IMR-90 (cell line): Measurements from ENCODE around the gene CELSR1. TPM values are rescaled to one million over a fixed set of nuclear protein-coding genes. Genes with fewer than 3 reads are reported as not detected.

Experiments
- ATAC-seq: fragments of 200-7000 bp; cut with Tn5 transposase; 2 replicates; pipeline ENCODE4 v1.9.1; 2020; ENCODE audit warnings: low read depth, mild to moderate bottlenecking, moderate library complexity
- BruUV-seq: library from RNA; stranded (reverse); fragments of 400-500 nt; replicated peaks from 2 replicates; lab custom pipeline; 2021; lab: Mats Ljungman, UMichigan
- CTCF ChIA-PET: fragments of 300-600 bp; formaldehyde crosslinking; extraction: SDS; loops from one replicate; lab custom pipeline; 2021; ENCODE audit warnings: antibody characterized with exemption; lab: Yijun Ruan, JAX
- POLR2A ChIA-PET: fragments of 300-600 bp; sonication (Branson Sonifier 250); formaldehyde crosslinking; loops from one replicate; lab custom pipeline; 2022; ENCODE audit warnings: antibody characterized with exemption; ENCODE audit not compliant: unreplicated experiment; lab: Charles Lee
- DNase-seq: peaks from one replicate; pipeline ENCODE4 v3.0.0; 2013
- H2AFZ ChIP-seq: replicated peaks from 2 replicates; pipeline ENCODE3; 2013; ENCODE audit warnings: low read length, mild to moderate bottlenecking; ENCODE audit not compliant: poor library complexity
- H2AK5ac ChIP-seq: 2 replicates; pipeline ENCODE4 v1.6.1; 2013; ENCODE audit warnings: low read depth, low read length, inconsistent platforms
- H2AK9ac ChIP-seq: replicated peaks from 2 replicates; pipeline ENCODE3; 2013; ENCODE audit warnings: mild to moderate bottlenecking, low read depth, low read length, moderate library complexity; ENCODE audit not compliant: poor library complexity
- H2BK120ac ChIP-seq: 2 replicates; pipeline ENCODE4 v1.6.1; 2013; ENCODE audit warnings: low read depth, low read length, inconsistent platforms
- H2BK15ac ChIP-seq: 3 replicates; pipeline ENCODE4 v1.6.1; 2013; ENCODE audit warnings: low read depth, low read length, inconsistent platforms
- H2BK20ac ChIP-seq: 2 replicates; pipeline ENCODE4 v1.6.1; 2013; ENCODE audit warnings: low read depth, mild to moderate bottlenecking, inconsistent platforms, low read length, moderate library complexity
- H2BK5ac ChIP-seq: 2 replicates; pipeline ENCODE4 v1.6.1; 2013; ENCODE audit warnings: mild to moderate bottlenecking, low read depth, low read length, inconsistent platforms; ENCODE audit not compliant: poor library complexity, severe bottlenecking
- H3K14ac ChIP-seq: replicated peaks from 2 replicates; pipeline ENCODE4 v1.6.1; 2013; ENCODE audit warnings: low read depth, low read length, inconsistent platforms
- H3K18ac ChIP-seq: 2 replicates; pipeline ENCODE4 v1.6.1; 2013; ENCODE audit warnings: low read depth, low read length, control low read depth
- H3K23ac ChIP-seq: 2 replicates; pipeline ENCODE4 v1.6.1; 2013; ENCODE audit warnings: low read depth, low read length, inconsistent platforms
- H3K27ac ChIP-seq: 2 replicates; pipeline ENCODE4 v1.5.1; 2013; ENCODE audit warnings: mild to moderate bottlenecking, control low read depth, low read length; ENCODE audit not compliant: insufficient read depth
- H3K27me3 ChIP-seq: 2 replicates; pipeline ENCODE4 v1.6.1; 2013; ENCODE audit warnings: low read length; ENCODE audit not compliant: control insufficient read depth, insufficient read depth
- H3K36me3 ChIP-seq: 2 replicates; pipeline ENCODE4 v1.6.1; 2013; ENCODE audit warnings: low read length, mixed read lengths; ENCODE audit not compliant: control insufficient read depth, insufficient read depth
- H3K4ac ChIP-seq: 2 replicates; pipeline ENCODE4 v1.6.1; 2013; ENCODE audit warnings: low read depth, low read length, inconsistent platforms
- H3K4me1 ChIP-seq: 2 replicates; pipeline ENCODE4 v1.6.1; 2013; ENCODE audit warnings: low read length, mixed read lengths; ENCODE audit not compliant: control insufficient read depth, insufficient read depth
- H3K4me2 ChIP-seq: 2 replicates; pipeline ENCODE4 v1.6.1; 2013; ENCODE audit warnings: low read depth, mild to moderate bottlenecking, control low read depth, low read length, moderate library complexity
- H3K4me3 ChIP-seq: 2 replicates; pipeline ENCODE4 v1.5.1; 2013; ENCODE audit warnings: low read depth, mild to moderate bottlenecking, control low read depth, low read length, moderate library complexity; ENCODE audit not compliant: insufficient read depth
- H3K56ac ChIP-seq: 2 replicates; pipeline ENCODE4 v1.6.1; 2013; ENCODE audit warnings: low read length, inconsistent platforms; ENCODE audit not compliant: insufficient read depth; ENCODE audit errors: extremely low read depth
- H3K79me1 ChIP-seq, 2 experiments: 2 replicates each; pipeline ENCODE4 v1.6.1; 2013; ENCODE audit warnings: low read length in 2 of 2, inconsistent platforms in 1 of 2, low read depth in 1 of 2
- H3K9ac ChIP-seq: 2 replicates; pipeline ENCODE4 v1.6.1; 2013; ENCODE audit warnings: low read depth, low read length, control low read depth
- H3K9me1 ChIP-seq: 2 replicates; pipeline ENCODE4 v1.6.1; 2013; ENCODE audit warnings: low read length, inconsistent platforms; ENCODE audit not compliant: insufficient read depth
- H3K9me3 ChIP-seq: 2 replicates; pipeline ENCODE4 v1.6.1; 2013; ENCODE audit warnings: low read length; ENCODE audit not compliant: control insufficient read depth, insufficient read depth
- H4K20me1 ChIP-seq: 2 replicates; pipeline ENCODE4 v1.6.1; 2013; ENCODE audit warnings: low read length, inconsistent platforms; ENCODE audit not compliant: insufficient read depth
- H4K5ac ChIP-seq: 2 replicates; pipeline ENCODE4 v1.6.1; 2013; ENCODE audit warnings: mild to moderate bottlenecking, low read depth, low read length, control low read depth
- H4K8ac ChIP-seq, 2 experiments: 2 replicates each; pipeline ENCODE4 v1.6.1; 2013; ENCODE audit warnings: low read depth in 2 of 2, low read length in 2 of 2, control low read depth in 1 of 2, inconsistent platforms in 1 of 2
- H4K91ac ChIP-seq: 2 replicates; pipeline ENCODE4 v1.6.1; 2013; ENCODE audit warnings: low read depth, low read length, inconsistent platforms; ENCODE audit not compliant: insufficient read depth
- CHD1 ChIP-seq: IDR thresholded peaks from 2 replicates; pipeline ENCODE4 v1.6.1; 2012; ENCODE audit warnings: low read depth, low read length, improper control_type of control experiment
- CTCF ChIP-seq: conservative IDR thresholded peaks from 2 replicates; pipeline ENCODE4 v1.5.1; 2012; ENCODE audit warnings: mild to moderate bottlenecking, low read depth, low read length, improper control_type of control experiment
- ELK1 ChIP-seq: fragments of 150-350 bp; IDR thresholded peaks from 2 replicates; pipeline ENCODE4 v1.6.1; 2016; ENCODE audit warnings: low read depth, mild to moderate bottlenecking, low read length, moderate library complexity, borderline replicate concordance
- FOS ChIP-seq: fragments of 150-350 bp; IDR thresholded peaks from 2 replicates; pipeline ENCODE4 v1.6.1; 2016; ENCODE audit warnings: low read depth, low read length
- MXI1 ChIP-seq: IDR thresholded peaks from 2 replicates; pipeline ENCODE4 v1.6.1; 2012; ENCODE audit warnings: low read depth, mild to moderate bottlenecking, low read length, moderate library complexity, borderline replicate concordance
- NFE2L2 ChIP-seq: fragments of 150-350 bp; IDR thresholded peaks from 2 replicates; pipeline ENCODE4 v1.6.1; 2016; ENCODE audit warnings: low read depth, mild to moderate bottlenecking, low read length
- POLR2A ChIP-seq: IDR thresholded peaks from 2 replicates; pipeline ENCODE4 v1.6.1; 2012; ENCODE audit warnings: mild to moderate bottlenecking, low read depth, low read length
- RAD21 ChIP-seq: IDR thresholded peaks from 2 replicates; pipeline ENCODE4 v1.6.1; 2012; ENCODE audit warnings: low read length, improper control_type of control experiment
- RCOR1 ChIP-seq: IDR thresholded peaks from 2 replicates; pipeline ENCODE4 v1.6.1; 2012; ENCODE audit warnings: mild to moderate bottlenecking, low read length, improper control_type of control experiment; ENCODE audit not compliant: insufficient replicate concordance
- USF2 ChIP-seq: fragments of 150-350 bp; IDR thresholded peaks from 2 replicates; pipeline ENCODE4 v1.6.1; 2017; ENCODE audit warnings: mild to moderate bottlenecking, antibody characterized with exemption, low read length, low read depth
- WGBS, 2 experiments: methylation state at CpG; one replicate each; pipeline versions ENCODE4 v1.1.5 to v1.1.7; 2013; ENCODE audit warnings: missing lambda C conversion rate in 2 of 2; ENCODE audit not compliant: insufficient read length in 1 of 2; ENCODE audit errors: extremely low coverage in 2 of 2; 5-methylcytosine and 5-hydroxymethylcytosine counted together
- dilution Hi-C: fragments of 300-500 bp; cut with HindIII; formaldehyde crosslinking; loops from one replicate; pipeline ENCODE4 v1.14.3; 2018; ENCODE audit warnings: low sequenced_read_pairs; ENCODE audit not compliant: unreplicated experiment
- in situ Hi-C: fragments of 300-500 bp; cut with MboI; formaldehyde crosslinking; loops from 3 replicates; pipeline ENCODE4 v1.14.3; 2019; ENCODE audit warnings: low sequenced_read_pairs, inconsistent platforms, mixed read lengths
- intact Hi-C: fragments of 100-400 bp; cut with micrococcal nuclease; formaldehyde crosslinking; loops from 2 replicates; pipeline ENCODE4 v1.10.0; 2022
- polyA plus RNA-seq, 3 experiments: library from polyadenylated mRNA; depleted of rRNA; stranded (reverse); fragments of >200 nt; gene quantifications; 2 replicates each; pipeline ENCODE4 v1.2.3, GENCODE V29; 2012; ENCODE audit warnings: low replicate concordance in 1 of 3
- total RNA-seq: library from RNA; depleted of rRNA; stranded (reverse); fragments of >200 nt; gene quantifications from 2 replicates; pipeline ENCODE4 v1.2.3, GENCODE V29; 2012

CELSR1 gene
- total and polyA plus RNA-seq, 2 of the 4 experiments (the other 2 are of a cell fraction): 0.36 to 0.82 TPM

- no peak overlapping the region for H3K27ac ChIP-seq
- H3K4me2 ChIP-seq: no peak overlapping the region
- no peak overlapping the region for H3K4ac ChIP-seq
- ChIA-PET CTCF (no interaction called here), POLR2A (no interaction called here)
- in situ Hi-C loops: loop anchor here (10.0 kb wide), 1 partner anchor 1926 kb away; no protein-coding TSS in a partner anchor
- dilution Hi-C loops: no loop called here
- no peak overlapping the region for H2BK5ac ChIP-seq
- no peak overlapping the region for H3K4me3 ChIP-seq
- H2AK9ac ChIP-seq: no peak overlapping the region
- no peak overlapping the region for H3K9ac ChIP-seq
- no peaks in the 10 kb centered on the region for H3K36me3 ChIP-seq
- H4K91ac ChIP-seq: no peak overlapping the region
- BruUV-seq: no TSS peak
- H2AK5ac ChIP-seq: no peak overlapping the region
- H3K23ac ChIP-seq: no peak overlapping the region
- no peak overlapping the region for H2BK120ac ChIP-seq
- H3K9me1 ChIP-seq: no peaks in the 10 kb centered on the region
- H4K5ac ChIP-seq: no peak overlapping the region
- 65% methylated on average over 10 of the region's 23 CpGs; no CpG with 5 or more reads in 1 of the 2 experiments for WGBS, 2 experiments
- peaks cover 17% of the 10 kb centered on the region for H3K9me3 ChIP-seq
- DNase-seq: no peak
- no peak overlapping the region for H3K56ac ChIP-seq
- no peak overlapping the region for H2BK15ac ChIP-seq
- no peak overlapping the region for H3K14ac ChIP-seq
- no peak overlapping the region for H2BK20ac ChIP-seq
- no peaks in the 10 kb centered on the region for H3K79me1 ChIP-seq
- no peak overlapping the region for H2AFZ ChIP-seq
- no peaks in the 10 kb centered on the region for H4K20me1 ChIP-seq
- no peak overlapping the region for H4K8ac ChIP-seq
- no peak for ATAC-seq
- TF ChIP-seq FOS (no peak), USF2 (no peak), CHD1 (no peak), RCOR1 (no peak), RAD21 (no peak), NFE2L2 (no peak), MXI1 (no peak), POLR2A (no peak), ELK1 (no peak), CTCF (no peak)
- H3K18ac ChIP-seq: no peak overlapping the region
- H3K4me1 ChIP-seq: no peaks in the 10 kb centered on the region
- H3K27me3 ChIP-seq: peaks cover 1% of the 10 kb centered on the region; the same call in 1 of the 2 replicates
- intact Hi-C loops: no loop called here
Observed at GRCh38 chr22:46569055-46569847, 31.8 kb upstream of the CELSR1 start.
